Measurements from ENCODE around the gene CDS1.
A peak's percentile ranks its signal among the peaks of the same experiment; 100 is the strongest.
"Not testable (repeated sequence)": the region's sequence is repeated elsewhere in the genome, so short reads cannot be mapped to it uniquely, and the experiment has no call there.

The CDS1 gene

DNA sequence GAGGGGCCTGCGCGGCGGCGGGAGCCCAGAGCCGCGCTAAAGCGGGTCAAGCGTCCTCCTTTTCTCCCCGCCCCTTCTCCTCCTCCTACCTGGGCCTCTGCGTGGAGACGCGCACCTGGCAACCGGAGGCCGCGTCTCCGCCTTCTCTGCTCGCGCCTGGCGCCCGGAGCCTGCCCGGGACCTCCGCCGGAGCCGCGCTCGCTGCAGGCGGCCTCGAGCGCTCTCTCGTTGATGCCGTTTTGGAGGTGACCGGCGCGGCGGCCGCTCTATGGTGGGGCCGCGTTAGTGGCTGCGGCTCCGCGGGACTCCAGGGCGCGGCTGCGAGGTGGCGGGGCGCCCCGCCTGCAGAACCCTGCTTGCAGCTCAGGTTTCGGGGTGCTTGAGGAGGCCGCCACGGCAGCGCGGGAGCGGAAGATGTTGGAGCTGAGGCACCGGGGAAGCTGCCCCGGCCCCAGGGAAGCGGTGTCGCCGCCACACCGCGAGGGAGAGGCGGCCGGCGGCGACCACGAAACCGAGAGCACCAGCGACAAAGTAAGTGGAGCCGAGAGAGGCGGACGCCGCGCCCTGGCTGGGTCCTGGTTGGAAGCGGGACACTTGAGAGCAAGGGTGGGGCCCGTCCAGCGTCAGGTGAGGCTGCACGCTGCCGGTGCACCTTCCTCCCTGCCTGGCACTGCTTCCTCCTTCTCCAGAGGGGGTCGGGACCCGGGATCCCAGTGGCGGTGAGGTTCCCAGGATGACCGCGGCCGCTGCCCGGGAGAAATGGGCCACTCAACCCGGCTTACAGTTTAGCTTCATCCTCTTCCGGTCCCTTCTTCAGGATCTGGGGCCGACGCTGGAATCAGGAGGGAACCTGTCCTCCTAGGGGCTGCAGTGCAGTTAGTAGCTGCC is at the start of gene CDS1:
CDS1 (plus strand) TSS at position 140 of the 888 bp plus-strand sequence; CDS start at position 415, 275 bp downstream.
- no peak for FAIRE-seq
- no peak for DNase-seq (ENCODE audit: low spot score)

DNA sequence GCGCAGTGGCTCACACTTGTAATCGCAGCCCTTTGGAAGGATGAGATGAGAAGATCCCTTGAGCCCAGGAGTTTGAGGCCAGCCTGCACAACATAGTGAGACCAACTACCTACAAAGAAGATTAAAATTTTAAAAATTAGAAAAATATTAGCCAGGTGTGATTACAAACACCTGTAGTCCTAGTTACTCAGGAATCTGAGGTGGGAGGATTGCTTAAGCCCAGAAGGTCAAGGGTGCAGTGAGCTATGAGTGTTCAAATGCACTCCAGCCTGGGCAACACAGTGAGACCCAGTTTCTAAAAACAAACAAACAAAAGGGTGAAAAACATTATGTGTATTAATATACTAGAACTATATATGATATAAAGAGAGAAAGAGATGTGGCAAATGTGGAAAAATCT is 47.0 kb upstream of the CDS1 start:
- DNase-seq (ENCODE audit: low spot score) (no peak), FAIRE-seq (no peak)

- no peak for DNase-seq (ENCODE audit: low spot score)
- no peak for FAIRE-seq
These were observed 37.8 kb upstream of the CDS1 start for GRCh38 chr4:84545093-84545492.

DNA sequence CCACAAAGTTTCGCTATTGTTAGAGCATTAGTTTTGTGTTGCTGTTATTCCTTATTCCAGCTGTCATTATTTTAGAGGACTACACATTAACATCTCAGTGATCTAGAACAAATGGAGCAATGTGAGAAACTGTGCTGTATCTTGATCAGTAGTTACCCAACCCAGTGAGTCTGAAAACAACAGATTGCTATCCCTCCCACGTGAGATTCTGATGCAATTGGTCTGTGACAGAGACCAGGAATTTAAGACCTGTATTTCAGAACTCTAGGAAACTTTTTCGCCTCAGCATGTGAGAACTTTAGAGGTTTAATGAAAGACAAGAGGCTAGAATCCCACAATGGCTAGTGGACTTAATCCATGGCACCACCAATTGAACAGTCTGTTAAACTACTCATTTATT is 35.7 kb upstream of the CDS1 start:
- DNase-seq (ENCODE audit: low spot score), result no peak
- FAIRE-seq, result no peak

DNA sequence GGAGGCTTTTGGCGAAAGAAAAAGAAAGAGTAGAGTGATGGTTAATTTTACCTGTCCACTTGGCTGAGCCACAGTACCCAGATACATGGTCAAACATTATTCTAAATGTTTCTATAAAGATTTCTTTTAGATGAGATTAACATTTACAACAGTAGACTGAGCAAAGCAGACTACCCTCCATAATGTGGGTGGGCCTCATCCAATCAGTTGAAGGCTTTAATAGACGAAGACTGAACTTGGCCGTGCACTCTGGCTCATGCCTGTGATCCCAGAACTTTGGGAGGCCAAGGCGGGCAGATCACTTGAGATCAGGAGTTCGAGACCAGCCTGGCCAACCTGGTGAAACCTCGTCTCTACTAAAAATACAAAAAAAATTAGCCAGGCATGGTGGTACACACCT is 33.7 kb upstream of the CDS1 start:
- DNase-seq (ENCODE audit: low spot score); FAIRE-seq: not testable (repeated sequence)

DNA sequence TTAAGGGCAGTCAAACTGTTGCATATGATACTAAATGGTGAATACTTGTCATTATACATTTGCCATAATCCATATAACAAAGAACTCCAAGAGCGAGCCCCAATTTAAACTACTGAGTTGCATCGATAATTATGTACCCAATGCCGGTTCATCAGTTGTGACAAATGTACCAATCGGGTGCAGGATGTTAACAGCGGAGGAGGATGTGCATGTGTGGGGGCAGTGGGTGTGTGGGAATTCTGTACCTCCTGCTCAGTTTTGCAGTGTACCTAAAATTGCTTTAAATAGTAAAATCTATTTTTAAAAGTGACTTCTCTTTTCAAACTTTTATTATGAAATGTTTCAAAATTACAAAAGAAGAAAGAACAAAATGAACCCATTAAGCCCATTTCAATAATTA is 20.8 kb upstream of the CDS1 start:
- FAIRE-seq (no peak), DNase-seq (ENCODE audit: low spot score) (no peak)

GRCh38 chr4:84563002-84563401 is 19.9 kb upstream of the CDS1 start:
- FAIRE-seq (no peak), DNase-seq (ENCODE audit: low spot score) (no peak)

- DNase-seq (ENCODE audit: low spot score), result no peak
- FAIRE-seq, result no peak
These were observed 17.0 kb upstream of the CDS1 start for GRCh38 chr4:84565951-84566350.

DNA sequence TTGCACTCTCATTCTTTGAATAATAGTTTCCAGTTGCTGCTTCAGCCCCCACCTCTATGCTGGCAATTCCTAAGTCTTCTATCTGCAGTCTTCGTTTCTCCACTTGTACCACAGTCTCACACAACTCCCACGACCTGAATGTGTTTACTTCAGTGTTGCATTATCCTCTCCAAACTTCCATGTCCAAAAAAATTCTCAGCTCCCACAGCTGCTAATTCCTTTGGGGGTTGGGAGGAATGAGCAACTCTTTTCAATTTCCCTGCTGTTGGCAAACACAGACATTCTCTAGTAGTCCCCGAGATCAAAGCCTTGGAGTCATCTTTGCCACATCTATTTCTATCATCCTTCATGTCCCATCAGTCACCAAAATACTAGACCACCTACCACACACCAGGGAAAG is 14.4 kb upstream of the CDS1 start:
- no peak for FAIRE-seq
- no peak for DNase-seq (ENCODE audit: low spot score)

GRCh38 chr4:84569009-84569408 is 13.9 kb upstream of the CDS1 start:
- FAIRE-seq (no peak), DNase-seq (ENCODE audit: low spot score) (no peak)

- no peak for FAIRE-seq
- peak; percentile 22 for DNase-seq (ENCODE audit: low spot score)
These were observed 9.4 kb upstream of the CDS1 start for GRCh38 chr4:84573385-84574068.

GRCh38 chr4:84574069-84574720 is 8.7 kb upstream of the CDS1 start:
- FAIRE-seq, result no peak

GRCh38 chr4:84578540-84579402 is 4.2 kb upstream of the CDS1 start:
- DNase-seq (ENCODE audit: low spot score) (peak; percentile 34), FAIRE-seq (peak; percentile 56)

More at GRCh38 chr4:84574069-84574720, 8.7 kb upstream of the CDS1 start:
- DNase-seq (ENCODE audit: low spot score), result no peak

DNA sequence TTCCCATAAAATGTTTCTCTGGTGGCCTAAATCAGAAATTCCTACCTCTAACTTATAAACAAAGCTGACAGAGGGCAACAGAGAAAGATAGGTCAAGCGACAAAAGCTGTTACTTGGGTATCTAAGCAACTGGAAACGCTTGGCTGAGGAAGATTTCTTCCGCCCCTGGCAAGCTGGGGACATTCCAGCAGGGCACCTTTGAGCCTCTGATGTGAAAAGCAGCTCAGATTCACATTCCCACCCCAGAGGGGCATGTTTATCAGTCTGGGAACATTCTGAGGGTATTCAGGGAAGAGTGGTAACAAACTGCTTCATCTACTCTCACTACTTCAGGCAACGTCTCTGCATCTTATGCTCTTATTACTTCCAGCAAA is 3.5 kb upstream of the CDS1 start:
- DNase-seq (ENCODE audit: low spot score), result peak; percentile 18

DNA sequence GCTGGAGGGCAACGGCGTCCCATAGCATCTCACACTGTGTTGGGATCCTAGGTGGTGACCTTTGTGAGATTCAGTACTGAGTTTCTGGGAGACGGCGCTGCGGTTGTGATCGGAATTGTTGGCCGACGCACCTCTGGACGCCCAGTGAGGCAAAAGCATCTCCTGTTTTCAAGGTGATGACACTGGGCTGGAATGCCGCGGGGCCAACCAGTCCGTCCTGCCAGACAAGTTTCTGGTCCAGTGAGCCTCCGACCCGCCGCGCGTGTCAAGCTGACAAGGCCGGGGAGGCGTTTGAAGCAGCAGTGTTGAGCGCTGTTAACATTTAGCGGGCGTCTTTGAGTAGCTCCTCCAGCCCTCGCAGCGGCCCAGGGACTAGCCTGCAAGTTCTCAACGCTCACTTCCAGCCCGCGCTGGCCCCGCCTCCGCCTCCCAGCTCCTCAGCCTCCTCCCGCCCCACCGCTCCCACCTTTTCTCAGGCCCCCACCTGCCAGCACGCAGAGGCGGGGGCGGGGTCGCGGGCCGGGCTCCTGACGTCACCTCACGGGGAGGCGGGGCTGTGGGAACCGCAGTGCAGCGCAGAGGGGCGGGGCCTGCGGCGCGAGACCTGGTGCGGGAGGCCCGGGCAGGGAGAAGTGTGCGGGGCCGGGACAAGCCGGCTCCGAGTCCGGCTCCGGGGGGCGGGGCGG is 482 bp upstream of the CDS1 start:
- peak; percentile 55 for DNase-seq (ENCODE audit: low spot score)
- no peak for FAIRE-seq

More for the DNA sequence above, 3.5 kb upstream of the CDS1 start:
- FAIRE-seq, result no peak

DNA sequence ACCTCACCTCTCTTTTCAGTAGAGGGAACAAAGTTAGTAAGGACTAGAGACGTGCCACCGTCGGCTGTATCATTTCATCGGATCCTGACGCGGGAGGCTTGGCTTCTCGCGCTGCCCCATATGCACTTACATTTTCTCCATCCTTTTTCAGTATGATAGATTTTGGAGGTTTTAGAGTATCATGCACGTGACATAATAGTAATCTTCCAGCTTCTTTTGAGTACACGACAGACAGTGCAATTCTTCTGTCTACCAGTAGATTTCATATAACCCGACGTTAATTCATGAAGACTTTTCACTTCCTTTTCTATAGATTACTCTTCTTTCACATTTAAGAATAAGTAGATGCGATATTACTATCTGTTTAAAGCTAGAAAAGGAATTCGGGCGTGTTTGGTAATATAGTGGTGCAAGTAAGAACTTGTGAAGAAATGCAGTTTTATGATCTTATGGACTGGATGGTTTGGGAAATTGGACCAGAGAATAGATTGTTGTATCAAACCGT is 1.0 kb downstream of the CDS1 start:
- no peak for DNase-seq (ENCODE audit: low spot score)
- FAIRE-seq, result no peak

GRCh38 chr4:84585251-84585650 is 2.3 kb downstream of the CDS1 start:
- no peak for FAIRE-seq

GRCh38 chr4:84594724-84595123 is 11.8 kb downstream of the CDS1 start:
- FAIRE-seq, result no peak

More at GRCh38 chr4:84585251-84585650, 2.3 kb downstream of the CDS1 start:
- DNase-seq (ENCODE audit: low spot score), result no peak

DNA sequence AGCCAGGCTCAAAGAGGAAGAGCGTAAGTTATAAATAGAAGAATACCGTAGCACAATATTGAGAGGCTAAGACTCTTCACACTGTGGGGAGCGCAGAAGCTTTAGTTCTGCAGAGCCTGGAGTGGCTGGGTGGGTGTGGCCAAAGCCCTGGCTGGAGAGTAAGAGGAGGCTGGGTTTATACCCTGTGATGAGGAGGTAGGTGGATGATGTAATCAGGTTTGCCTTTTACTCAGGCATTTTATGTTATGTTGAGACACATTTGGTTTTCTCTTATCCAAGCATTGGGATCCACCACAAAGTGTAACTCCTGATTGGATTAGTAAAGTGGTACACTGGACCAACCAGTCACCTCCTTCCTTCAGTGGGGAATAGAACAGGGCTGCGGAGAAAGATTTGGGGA is 13.9 kb downstream of the CDS1 start:
- FAIRE-seq (no peak), DNase-seq (ENCODE audit: low spot score) (no peak)

More at GRCh38 chr4:84594724-84595123, 11.8 kb downstream of the CDS1 start:
- no peak for DNase-seq (ENCODE audit: low spot score)

GRCh38 chr4:84597450-84597849 is 14.5 kb downstream of the CDS1 start:
- FAIRE-seq, result no peak

More at GRCh38 chr4:84597450-84597849, 14.5 kb downstream of the CDS1 start:
- peak; percentile 79 for DNase-seq (ENCODE audit: low spot score)
